ENCODE results near the gene ZNF485. TPM values are rescaled to one million over a fixed set of nuclear protein-coding genes. Genes with fewer than 3 reads are reported as not detected.

Gene ZNF485
- 10 to 100 TPM in 1 of 4 donors, 1 to 10 TPM in 3; 1.5 to 19.0 (median 2.5) TPM for total RNA-seq

- H3K27ac ChIP-seq, result peak within 1 kb of the TSS; percentile 21 to 81 (median 45)
- H3K9me3 ChIP-seq, result no peaks in the 10 kb centered on the region
- H3K27me3 ChIP-seq, result no peaks in the 10 kb centered on the region
- DNase-seq, result peak; percentile 59 to 85 (median 71)
- TF ChIP-seq CTCF (IDR thresholded peaks at IDR 0.05) (peak in 1 of 6 experiments; percentile 1), POLR2A (IDR thresholded peaks at IDR 0.05) (peak in 1 of 2 donors; percentile 16)
- H3K4me1 ChIP-seq, result no peaks in the 10 kb centered on the region
- H3K36me3 ChIP-seq, result no peaks in the 10 kb centered on the region
- H3K4me3 ChIP-seq, result peak within 1 kb of the TSS; percentile 84 to 97 (median 93)
These were observed at the start of gene ZNF485 for GRCh38 chr10:43606323-43607198. Gene ZNF485 (plus strand): TSS chr10:43606438. CDS start chr10:43607051, 613 bp downstream.

- Histone ChIP-seq H3K27me3 (no peaks in the 10 kb centered on the region), H3K36me3 (peaks cover 0 to 14% (median 0%) of the 10 kb centered on the region in 3 donors), H3K4me3 (no peak overlapping the region), H3K4me1 (no peaks in the 10 kb centered on the region), H3K27ac (no peak overlapping the region), H3K9me3 (peaks cover 0 to 30% (median 5%) of the 10 kb centered on the region in 4 donors)
- no peak for DNase-seq
- TF ChIP-seq CTCF (IDR thresholded peaks at IDR 0.05) (no peak), POLR2A (IDR thresholded peaks at IDR 0.05) (no peak)
These were observed 49.0 kb upstream of the ZNF485 start for GRCh38 chr10:43557214-43557613.

GRCh38 chr10:43569681-43570080 is 36.6 kb upstream of the ZNF485 start:
- TF ChIP-seq POLR2A (IDR thresholded peaks at IDR 0.05) (no peak), CTCF (IDR thresholded peaks at IDR 0.05) (no peak)
- Histone ChIP-seq H3K4me1 (peaks cover 0 to 5% (median under 1%) of the 10 kb centered on the region in 4 donors), H3K9me3 (no peaks in the 10 kb centered on the region), H3K36me3 (peaks cover 0 to 5% (median 0%) of the 10 kb centered on the region in 3 donors), H3K27me3 (no peaks in the 10 kb centered on the region), H3K4me3 (no peak overlapping the region), H3K27ac (no peak overlapping the region)
- no peak for DNase-seq

GRCh38 chr10:43570971-43571370 is 35.3 kb upstream of the ZNF485 start:
- H3K36me3 ChIP-seq, result peaks cover 0 to 5% (median 0%) of the 10 kb centered on the region in 3 donors
- no peaks in the 10 kb centered on the region for H3K27me3 ChIP-seq
- no peak overlapping the region for H3K4me3 ChIP-seq
- H3K27ac ChIP-seq, result no peak overlapping the region
- H3K4me1 ChIP-seq, result peaks cover 0 to 6% (median 2%) of the 10 kb centered on the region in 4 donors
- H3K9me3 ChIP-seq, result no peaks in the 10 kb centered on the region
- no peak for TF ChIP-seq CTCF (IDR thresholded peaks at IDR 0.05)
- no peak for TF ChIP-seq POLR2A (IDR thresholded peaks at IDR 0.05)
- no peak for DNase-seq

- no peak for TF ChIP-seq POLR2A (IDR thresholded peaks at IDR 0.05)
- no peak for TF ChIP-seq CTCF (IDR thresholded peaks at IDR 0.05)
- H3K4me1 ChIP-seq, result peaks cover 0 to 6% (median 2%) of the 10 kb centered on the region in 4 donors
- H3K27me3 ChIP-seq, result no peaks in the 10 kb centered on the region
- no peaks in the 10 kb centered on the region for H3K9me3 ChIP-seq
- no peak for DNase-seq
- peak overlapping the region in 2 of 4 donors; percentile 67 to 73 for H3K27ac ChIP-seq
- peak overlapping the region; percentile 53 to 78 (median 62) for H3K4me3 ChIP-seq
- H3K36me3 ChIP-seq, result no peaks in the 10 kb centered on the region
These were observed 32.8 kb upstream of the ZNF485 start for GRCh38 chr10:43573250-43574000.
